IPS-NIHi11 (cell line): ENCODE results near the gene ARMC6.

Source experiments
- DNase-seq: peaks from one replicate; pipeline ENCODE4 v3.0.0; 2012; ENCODE audit warnings: mixed read lengths, low spot score

Gene ARMC6

GRCh38 chr19:19033426-19034203 lies at the start of gene ARMC6, which contains the start of gene SUGP2:
Gene ARMC6, plus strand, starts transcription at chr19:19033603. Its CDS starts 607 bp downstream, at chr19:19034210.
Gene SUGP2, minus strand, starts transcription at chr19:19033517. Its CDS starts 2,446 bp downstream, at chr19:19031071.
- peak; percentile 97 for DNase-seq

- no peak for DNase-seq
Observed at GRCh38 chr19:18984251-18984650, 49.2 kb upstream of the ARMC6 start.

- DNase-seq, result no peak
Observed at GRCh38 chr19:18985257-18985656, 48.1 kb upstream of the ARMC6 start.

- no peak for DNase-seq
Observed at GRCh38 chr19:18987456-18987855, 45.9 kb upstream of the ARMC6 start.

GRCh38 chr19:18989316-18989715 lies 44.1 kb upstream of the ARMC6 start:
- DNase-seq, result no peak

GRCh38 chr19:18990128-18990708 lies 43.2 kb upstream of the ARMC6 start:
- no peak for DNase-seq

DNA sequence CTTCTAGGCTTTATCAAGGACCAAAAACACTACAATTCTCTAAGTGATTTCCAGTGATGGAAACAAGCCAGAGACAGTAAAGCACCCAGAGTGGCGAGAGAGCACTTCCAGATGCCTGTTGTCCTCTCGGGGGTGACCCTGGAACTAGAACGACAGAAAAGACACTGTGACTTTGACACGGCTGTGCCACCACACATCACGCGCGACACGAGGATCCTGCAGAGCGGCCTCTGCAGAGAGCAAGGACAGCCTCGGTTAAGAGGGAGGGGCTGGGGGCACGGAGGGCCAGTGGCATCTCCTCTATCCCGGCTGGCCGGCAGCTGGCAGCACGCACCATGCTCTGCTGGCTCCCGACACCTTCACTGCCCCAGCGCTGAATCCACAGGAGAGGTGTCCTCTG lies 42.4 kb upstream of the ARMC6 start:
- no peak for DNase-seq

DNA sequence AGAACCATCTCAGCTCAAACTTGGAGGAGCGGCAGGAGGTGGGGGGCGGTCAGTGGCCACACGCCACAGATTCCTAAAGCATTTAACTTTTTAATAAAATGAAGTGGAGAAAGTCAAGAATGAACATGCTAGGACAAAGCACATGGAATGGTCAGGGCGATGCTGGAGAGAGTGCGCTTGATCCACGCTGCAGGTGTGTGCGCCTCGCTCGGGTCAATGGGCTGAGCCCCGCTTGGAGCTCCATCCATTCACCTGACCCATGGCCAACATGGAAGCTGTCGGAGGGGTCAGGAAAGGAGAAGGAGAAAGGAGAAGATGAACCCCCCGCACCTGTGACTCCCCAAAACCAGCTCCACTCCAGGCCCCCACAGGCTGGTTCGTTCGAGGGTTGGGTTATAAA lies 41.9 kb upstream of the ARMC6 start:
- no peak for DNase-seq

DNA sequence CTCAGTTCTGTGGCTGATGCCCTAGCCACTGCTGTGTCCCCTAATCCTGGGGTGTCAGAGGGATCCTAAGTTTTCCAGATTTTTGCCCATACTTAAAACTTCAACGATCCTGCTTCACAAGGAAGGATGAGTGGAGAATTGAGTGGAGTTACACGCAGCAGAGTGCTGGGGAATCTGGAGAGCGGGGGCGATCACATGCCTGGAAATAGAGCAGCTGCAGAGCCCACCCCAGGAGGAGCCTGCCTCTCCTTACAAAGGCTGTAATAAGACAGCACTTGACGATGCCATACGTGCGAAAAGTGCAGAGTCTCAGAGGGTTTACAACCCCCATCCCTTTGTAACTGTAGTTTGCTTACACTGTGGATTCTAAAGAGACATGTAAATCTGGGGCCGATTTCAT lies 40.7 kb upstream of the ARMC6 start:
- no peak for DNase-seq

DNA sequence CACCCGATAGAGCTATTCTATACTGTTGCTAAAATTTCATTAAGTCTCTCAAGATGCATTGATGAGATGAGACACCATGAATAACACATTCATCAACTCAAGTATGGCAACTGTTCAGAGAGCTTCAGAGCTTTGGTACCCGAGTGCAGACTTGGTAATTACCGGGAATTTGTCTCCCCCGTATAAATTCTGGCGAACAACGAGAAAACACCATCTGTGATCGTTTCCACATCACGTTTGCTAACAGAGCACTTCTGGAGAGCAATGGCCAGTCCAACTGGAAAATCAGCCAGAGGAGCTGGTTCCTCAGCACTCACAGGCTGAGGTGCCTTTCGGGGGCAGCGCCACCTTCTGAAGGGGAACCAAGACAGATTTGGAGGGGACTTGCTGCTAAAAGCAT lies 40.3 kb upstream of the ARMC6 start:
- DNase-seq, result no peak

- DNase-seq, result peak; percentile 93
Observed at GRCh38 chr19:18995804-18996241, 37.6 kb upstream of the ARMC6 start.

GRCh38 chr19:18996351-18996750 lies 37.1 kb upstream of the ARMC6 start:
- DNase-seq, result no peak

GRCh38 chr19:18996796-18997394 lies 36.5 kb upstream of the ARMC6 start:
- no peak for DNase-seq

DNA sequence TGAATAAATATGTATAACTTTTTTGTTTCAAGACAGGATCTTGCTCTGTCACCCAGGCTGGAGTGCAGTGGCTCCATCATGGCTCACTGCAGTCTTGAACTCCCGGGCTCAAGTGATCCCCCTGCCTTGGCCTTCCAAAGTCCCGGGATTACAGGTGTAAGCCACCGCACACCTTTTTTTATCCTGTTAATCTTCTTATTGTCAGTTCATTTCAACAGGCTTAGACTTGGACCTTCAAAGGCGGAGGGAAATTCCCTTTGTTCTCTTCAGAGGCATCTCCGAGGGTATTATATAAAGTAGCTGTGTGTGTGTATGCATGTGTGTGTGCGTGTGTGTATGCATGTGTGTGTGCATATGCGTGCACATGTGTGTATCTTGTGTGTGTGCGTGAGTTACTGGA lies 35.1 kb upstream of the ARMC6 start:
- no peak for DNase-seq

DNA sequence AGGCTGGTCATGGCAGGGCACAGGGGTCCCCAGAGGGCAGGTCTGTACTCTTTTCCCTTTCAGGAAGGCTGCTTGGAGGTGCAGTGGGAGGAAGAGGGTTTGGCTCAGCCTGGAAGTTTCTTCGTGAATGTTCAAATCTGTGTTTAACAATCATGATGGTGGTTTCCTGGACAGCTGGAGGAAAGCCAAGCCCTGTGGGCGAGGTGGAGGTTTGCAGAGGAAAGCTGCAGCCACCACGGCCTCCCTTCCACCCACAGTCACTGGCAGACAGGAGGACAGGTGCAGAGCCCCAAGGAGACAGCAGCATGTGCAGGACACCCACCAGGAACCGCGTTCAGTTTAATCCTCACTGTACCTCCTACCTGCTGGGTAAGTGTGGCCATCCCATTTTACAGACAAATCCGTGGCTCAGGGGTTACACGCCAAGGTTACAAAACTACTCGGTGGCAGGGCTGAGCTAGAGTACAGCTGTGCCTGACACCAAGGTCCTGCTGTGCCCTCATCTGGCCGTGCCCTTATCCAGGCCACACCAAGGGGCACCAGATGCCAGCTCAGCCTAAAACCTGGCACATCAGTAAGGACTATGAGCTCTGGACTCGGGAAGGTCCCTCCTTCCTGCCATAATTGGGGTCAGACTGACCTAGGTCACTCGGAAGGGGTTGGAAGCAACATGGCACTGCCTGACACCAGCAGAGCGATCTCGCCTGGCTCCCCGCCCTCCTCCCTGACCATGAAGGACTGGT lies 34.2 kb upstream of the ARMC6 start:
- no peak for DNase-seq

DNA sequence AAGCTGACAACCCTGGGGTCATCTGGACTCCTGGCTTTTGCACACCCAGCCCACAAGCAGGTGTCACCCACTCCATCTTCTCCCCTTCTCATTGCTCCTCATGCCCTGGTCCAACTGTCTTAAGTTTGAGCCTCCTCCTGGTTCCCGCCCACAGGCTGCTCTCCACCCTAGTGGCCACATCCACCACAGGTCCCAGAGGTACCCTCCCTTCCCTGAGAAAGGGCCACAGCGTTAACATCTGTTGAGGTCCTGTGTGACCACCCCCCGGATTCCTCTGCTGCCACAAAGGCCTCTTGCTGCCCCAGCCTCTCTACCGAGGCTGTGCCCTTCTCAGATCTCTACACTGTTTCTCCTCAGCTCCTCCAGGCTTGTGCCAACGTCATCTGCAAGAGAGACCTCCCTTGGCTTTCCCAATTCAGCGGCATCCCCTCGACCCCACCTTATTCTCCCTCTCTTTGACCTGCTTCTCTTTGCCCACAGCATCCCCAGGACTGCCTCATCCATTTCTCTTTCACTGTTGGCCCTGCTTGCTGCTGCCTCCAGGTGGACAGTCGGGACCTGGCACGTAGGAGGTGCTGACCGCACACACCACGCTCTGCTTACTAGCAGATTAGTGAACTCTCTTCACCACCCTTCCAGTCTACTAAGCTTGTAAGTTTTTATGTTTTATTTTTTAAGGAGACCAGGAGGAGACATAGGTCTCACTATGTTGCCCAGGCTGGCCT lies 33.3 kb upstream of the ARMC6 start:
- peak; percentile 44 for DNase-seq

DNA sequence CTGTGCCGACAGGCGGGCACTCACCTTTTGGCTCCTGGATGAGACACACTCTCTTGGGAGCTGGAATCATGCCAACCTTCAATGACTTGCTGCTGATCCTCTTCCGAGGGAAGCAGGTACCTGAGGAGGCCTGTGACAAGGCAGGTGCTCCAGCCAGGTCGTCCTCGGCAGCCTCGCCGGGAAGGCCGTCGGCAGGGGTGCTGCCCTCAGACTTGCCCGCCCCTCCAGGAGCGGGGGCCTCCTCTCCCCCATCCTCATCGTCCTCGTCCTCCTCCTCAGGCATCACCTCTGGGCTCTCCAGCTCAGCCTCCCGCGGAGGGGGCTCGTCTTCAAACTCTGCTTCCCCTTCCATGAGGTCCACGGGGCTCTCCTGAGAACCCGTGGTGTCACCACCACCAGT lies 29.3 kb upstream of the ARMC6 start:
- DNase-seq, result no peak

DNA sequence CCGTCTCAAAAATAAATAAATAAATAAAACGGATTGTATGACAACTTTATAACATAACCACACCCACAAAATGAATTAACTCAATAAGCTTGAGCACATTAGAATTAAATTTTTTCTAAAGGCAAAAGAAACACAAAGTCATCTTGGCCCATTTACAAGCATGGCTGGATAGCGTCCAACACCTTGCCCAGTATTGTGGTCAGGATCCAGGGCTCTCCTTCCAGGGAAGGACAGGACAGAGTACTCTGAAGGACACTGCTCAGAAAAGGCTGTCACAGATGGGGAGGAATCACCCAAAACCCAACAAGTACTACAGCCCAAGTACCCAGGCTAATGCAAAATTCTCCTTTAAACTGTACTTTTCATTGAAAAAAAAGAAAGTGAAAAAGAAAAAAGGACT lies 27.2 kb upstream of the ARMC6 start:
- no peak for DNase-seq

DNA sequence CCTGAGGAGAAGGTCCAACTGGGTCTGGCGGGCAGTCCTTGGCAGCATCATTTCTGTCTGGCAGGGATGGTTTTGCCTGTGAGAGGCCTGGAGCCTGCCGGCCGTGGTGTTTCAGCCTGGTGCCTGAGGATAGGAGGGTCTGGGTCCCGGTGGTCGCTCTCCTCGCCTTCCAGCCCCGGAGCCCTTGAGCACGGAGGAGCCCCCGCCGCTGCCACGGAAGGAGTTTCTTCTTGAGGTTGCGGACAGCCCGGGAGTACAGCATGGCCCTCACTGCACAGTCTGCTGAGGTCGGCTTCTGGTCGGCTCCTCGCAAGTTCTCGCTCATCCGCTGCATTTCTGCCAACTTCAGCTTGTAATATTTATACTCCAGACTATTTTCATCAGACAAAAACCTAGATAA lies 23.5 kb upstream of the ARMC6 start:
- no peak for DNase-seq

DNA sequence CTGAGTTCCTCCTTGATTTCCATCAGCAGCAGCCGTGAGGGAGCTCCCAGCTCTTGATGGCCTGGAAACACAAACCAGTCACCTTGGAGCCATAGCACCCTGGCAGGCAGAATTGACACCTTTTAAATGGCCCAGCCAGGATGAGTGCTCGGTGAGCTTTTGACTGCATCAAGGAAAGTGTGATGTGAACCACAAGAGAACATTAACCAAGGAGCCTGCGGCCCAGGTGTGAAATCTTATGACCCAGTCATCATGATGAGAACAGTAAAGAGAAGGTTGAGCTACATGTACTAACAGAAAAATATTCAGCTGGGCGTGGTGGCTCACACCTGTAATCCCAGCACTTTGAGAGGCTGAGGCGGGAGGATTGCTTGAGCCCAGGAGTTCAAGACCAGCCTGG lies 22.9 kb upstream of the ARMC6 start:
- DNase-seq, result no peak

- no peak for DNase-seq
Observed at GRCh38 chr19:19021115-19021514, 12.3 kb upstream of the ARMC6 start.

- no peak for DNase-seq
Observed at GRCh38 chr19:19022380-19022961, 10.9 kb upstream of the ARMC6 start.
